Esophagus muscularis mucosa (tissue), 4 donors: ENCODE measurements around the gene TBX2. TPM values are rescaled to one million over a fixed set of nuclear protein-coding genes. Genes with fewer than 3 reads are reported as not detected.
A peak's percentile ranks its signal among the peaks of the same experiment; 100 is the strongest.
"Not testable (repeated sequence)": the region's sequence is repeated elsewhere in the genome, so short reads cannot be mapped to it uniquely, and the experiment has no call there.

Experiments
- DNase-seq: peaks from one replicate; pipeline ENCODE4 v3.0.0-alpha.2; 2017; ENCODE audit errors: extremely low spot score
- H3K27ac ChIP-seq, 4 donors: fragments of 200-600 bp; sonication (generic); replicated peaks in 1 of 4; 1 replicate in 3 of 4; 2 replicates in 1 of 4; pipeline ENCODE4 v1.5.1; 2016 to 2019; ENCODE audit warnings: mild to moderate bottlenecking in 1 of 4
- H3K27me3 ChIP-seq, 4 donors: fragments of 200-600 bp; sonication (generic); one replicate each; pipeline versions ENCODE4 v1.5.1 to v1.6.0; 2016 to 2019
- H3K36me3 ChIP-seq, 4 donors: fragments of 200-600 bp; sonication (generic); one replicate each; pipeline ENCODE4 v1.5.1; 2016 to 2019
- H3K4me1 ChIP-seq, 4 donors: fragments of 200-600 bp; sonication (generic); one replicate each; pipeline ENCODE4 v1.5.1; 2016 to 2019
- H3K4me3 ChIP-seq, 4 donors: fragments of 200-600 bp; sonication (generic); 1 replicate in 2 of 4; 2 replicates in 2 of 4; pipeline ENCODE4 v1.5.1; 2016 to 2019; ENCODE audit warnings: mild to moderate bottlenecking in 4 of 4, moderate library complexity in 1 of 4
- H3K9me3 ChIP-seq, 4 donors: fragments of 200-600 bp; sonication (generic); 1 replicate in 3 of 4; 2 replicates in 1 of 4; pipeline ENCODE4 v1.5.1; 2016 to 2019
- CTCF ChIP-seq, 3 experiments: fragments of 200-600 bp in 2 of 3; fragments of 450-650 bp in 1 of 3; sonication (generic) in 2 of 3; IDR thresholded peaks; one replicate each; pipeline ENCODE4 v1.5.1; 2017 to 2019; ENCODE audit warnings: antibody characterized with exemption in 3 of 3, mild to moderate bottlenecking in 2 of 3, moderate library complexity in 1 of 3
- EP300 ChIP-seq: sonication (generic); formaldehyde crosslinking; IDR thresholded peaks from one replicate; pipeline ENCODE4 v1.6.1; 2017; ENCODE audit warnings: antibody characterized with exemption
- POLR2A ChIP-seq: fragments of 450-650 bp; IDR thresholded peaks from one replicate; pipeline ENCODE4 v1.6.1; 2017; ENCODE audit warnings: antibody characterized with exemption, moderate library complexity, mild to moderate bottlenecking, low read depth
- POLR2AphosphoS5 ChIP-seq, 2 donors: sonication (generic); formaldehyde crosslinking; IDR thresholded peaks; one replicate each; pipeline ENCODE4 v1.6.1; 2017; ENCODE audit warnings: antibody characterized with exemption in 2 of 2
- WGBS: methylation state at CpG from one replicate; pipeline ENCODE4 v1.1.5; 2018; 5-methylcytosine and 5-hydroxymethylcytosine counted together
- intact Hi-C: fragments of 100-400 bp; cut with DNase I; formaldehyde crosslinking; loops from one replicate; pipeline ENCODE4 v1.15.1; 2023
- total RNA-seq, 4 donors: library from RNA; depleted of rRNA; stranded (reverse); fragments of >200 nt; gene quantifications; one replicate each; pipeline versions ENCODE4 v1.1.0 to v1.2.1, GENCODE V29; 2016

Gene TBX2
- total RNA-seq, 4 donors from 2014 or later = 17.9 to 42.6 (median 31.3) TPM

- Histone ChIP-seq H3K4me1 (no peaks in the 10 kb centered on the region), H3K4me3 (no peak overlapping the region), H3K27ac (no peak overlapping the region), H3K9me3 (no peaks in the 10 kb centered on the region), H3K36me3 (no peaks in the 10 kb centered on the region), H3K27me3 (peaks cover 0 to 55% (median 12%) of the 10 kb centered on the region in 4 donors)
- intact Hi-C loops = loop anchor here (10.0 kb wide), 1 partner anchor 61 kb away; no protein-coding TSS in a partner anchor
- peak; percentile 87 for DNase-seq
- 77% methylated on average over 8 of the region's 10 CpGs for WGBS
- TF ChIP-seq EP300 (no peak), CTCF (IDR thresholded peaks at IDR 0.05) (no peak), POLR2A (no peak), POLR2AphosphoS5 (IDR thresholded peaks at IDR 0.05) (no peak)
These were observed 24.5 kb downstream of the TBX2 start for GRCh38 chr17:61423967-61424649.

DNA sequence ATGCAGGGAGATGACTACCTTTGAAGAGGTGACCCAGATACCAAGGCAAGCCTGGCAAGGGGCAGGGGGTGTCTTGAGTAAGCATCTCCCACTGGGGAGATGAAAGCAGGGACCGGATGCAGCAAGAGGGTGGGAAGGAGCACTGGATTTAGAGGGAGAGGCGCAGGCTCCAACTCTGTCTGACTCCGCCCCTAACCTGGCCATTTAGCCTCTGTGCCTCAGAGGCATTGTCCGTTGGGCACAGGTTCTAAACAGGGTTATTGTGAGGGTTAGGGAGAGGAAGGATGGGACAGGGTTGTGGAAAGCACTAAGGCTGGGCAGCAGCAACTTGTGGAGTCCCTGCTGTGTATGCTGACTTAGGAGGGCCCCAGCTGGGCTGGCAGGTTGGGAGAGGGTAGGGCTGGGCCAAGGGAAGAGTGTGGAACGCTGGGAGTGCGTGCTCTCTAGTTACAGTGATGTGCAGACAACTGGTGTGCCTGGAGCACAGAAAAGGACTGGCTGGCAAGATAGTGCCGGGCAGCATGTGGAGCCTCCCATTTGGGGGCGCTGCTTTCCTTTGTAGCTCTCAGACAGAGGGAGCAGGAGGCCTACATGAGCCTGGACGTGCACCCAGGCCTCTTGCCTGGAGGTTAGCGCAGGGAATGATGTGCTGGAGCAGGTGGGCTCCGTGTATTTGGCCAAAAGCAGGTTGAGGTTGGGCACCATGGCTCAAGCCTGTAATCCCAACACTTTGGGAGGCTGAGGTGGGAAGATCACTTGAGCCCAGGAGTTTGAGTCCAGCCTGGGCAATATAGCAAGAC, 26.2 kb downstream of the TBX2 start:
- TF ChIP-seq EP300 = no peak
- H3K27me3 ChIP-seq = peaks cover 0 to 45% (median 12%) of the 10 kb centered on the region in 4 donors
- no peaks in the 10 kb centered on the region for H3K9me3 ChIP-seq
- WGBS = 52% methylated on average over 11 of the region's 11 CpGs
- no peaks in the 10 kb centered on the region for H3K4me1 ChIP-seq
- H3K36me3 ChIP-seq = no peaks in the 10 kb centered on the region
- intact Hi-C loops = loop anchor here (10.0 kb wide), 1 partner anchor 59 kb away; no protein-coding TSS in a partner anchor
- no peak overlapping the region for H3K27ac ChIP-seq
- H3K4me3 ChIP-seq = no peak overlapping the region
- peak; percentile 89 for DNase-seq

DNA sequence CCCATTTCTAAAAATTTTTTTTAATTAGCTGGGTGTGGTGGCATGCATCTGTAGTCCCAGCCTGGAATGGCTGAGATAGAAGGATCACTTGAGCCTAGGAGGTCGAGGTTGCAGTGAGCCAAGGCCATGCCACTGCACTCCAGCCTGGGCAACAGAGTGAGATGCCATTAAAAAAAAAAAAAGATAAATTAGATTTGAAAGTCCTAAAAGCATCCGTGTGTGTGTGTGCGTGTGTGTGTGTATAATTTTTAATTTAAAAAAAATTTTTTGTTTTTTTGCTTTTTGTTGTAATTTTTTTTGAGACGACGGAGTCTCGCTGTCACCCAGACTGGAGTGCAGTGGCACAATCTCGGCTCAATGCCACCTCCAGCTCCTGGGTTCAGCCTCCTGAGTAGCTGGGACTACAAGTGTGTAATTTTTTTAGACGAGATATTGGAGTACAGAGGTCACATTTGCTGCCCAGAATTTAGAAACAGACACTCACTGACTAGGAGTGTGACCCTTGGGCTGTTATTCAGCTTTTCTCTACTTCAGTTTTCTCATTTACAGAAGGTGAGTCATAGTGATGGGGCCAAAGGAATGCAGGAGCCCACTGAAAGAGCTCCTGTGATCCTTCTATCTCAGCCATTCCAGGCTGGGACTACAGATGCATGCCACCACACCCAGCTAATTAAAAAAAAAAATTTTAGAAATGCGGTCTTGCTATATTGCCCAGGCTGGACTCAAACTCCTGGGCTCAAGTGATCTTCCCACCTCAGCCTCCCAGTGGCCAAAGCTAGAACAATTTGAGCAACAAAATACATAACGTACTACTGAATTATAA, 27.1 kb downstream of the TBX2 start:
- 81% methylated on average over 10 of the region's 10 CpGs for WGBS
- no peaks in the 10 kb centered on the region for H3K9me3 ChIP-seq
- H3K27ac ChIP-seq = no peak overlapping the region
- no peaks in the 10 kb centered on the region for H3K4me1 ChIP-seq
- TF ChIP-seq CTCF (IDR thresholded peaks at IDR 0.05) (no peak), POLR2AphosphoS5 (IDR thresholded peaks at IDR 0.05) (no peak), EP300 (no peak)
- intact Hi-C loops = loop anchor here (10.0 kb wide), 1 partner anchor 58 kb away; no protein-coding TSS in a partner anchor
- H3K36me3 ChIP-seq = no peaks in the 10 kb centered on the region
- peak; percentile 53 for DNase-seq
- H3K27me3 ChIP-seq = peaks cover 0 to 40% (median 12%) of the 10 kb centered on the region in 4 donors
- no peak overlapping the region for H3K4me3 ChIP-seq

DNA sequence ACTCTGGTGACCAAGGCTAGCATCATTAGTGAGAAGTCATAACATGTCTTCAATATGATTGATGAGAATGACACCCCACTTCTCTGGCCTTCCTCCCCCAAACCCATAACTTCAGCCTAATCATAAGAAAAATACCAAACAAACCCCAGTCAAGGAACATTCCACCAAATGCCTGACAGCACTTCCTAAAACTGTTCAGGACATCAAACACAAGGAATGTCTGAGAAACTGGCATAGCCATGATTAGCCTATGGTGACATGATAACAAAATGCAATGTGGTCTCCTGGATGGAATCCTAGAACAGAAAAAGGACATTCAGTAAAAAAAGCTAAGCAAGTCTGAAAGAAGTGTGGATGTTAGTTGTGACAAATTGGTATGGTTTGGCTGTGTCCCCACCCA, 27.9 kb downstream of the TBX2 start:
- H3K9me3 ChIP-seq = no peaks in the 10 kb centered on the region
- TF ChIP-seq CTCF (IDR thresholded peaks at IDR 0.05) = no peak
- no peak for TF ChIP-seq POLR2AphosphoS5 (IDR thresholded peaks at IDR 0.05)
- H3K4me1 ChIP-seq = no peaks in the 10 kb centered on the region
- intact Hi-C loops = loop anchor here (10.0 kb wide), 1 partner anchor 57 kb away; no protein-coding TSS in a partner anchor
- DNase-seq = peak; percentile 10
- H3K27me3 ChIP-seq = peaks cover 0 to 35% (median 12%) of the 10 kb centered on the region in 4 donors
- no peaks in the 10 kb centered on the region for H3K36me3 ChIP-seq
- H3K27ac ChIP-seq = no peak overlapping the region
- no peak overlapping the region for H3K4me3 ChIP-seq

GRCh38 chr17:61429274-61429673, 29.6 kb downstream of the TBX2 start:
- DNase-seq = no peak
- Histone ChIP-seq H3K4me3 (no peak overlapping the region), H3K36me3 (no peaks in the 10 kb centered on the region), H3K4me1 (no peaks in the 10 kb centered on the region), H3K27ac (no peak overlapping the region), H3K27me3 (peaks cover 0 to 21% (median 2%) of the 10 kb centered on the region in 4 donors), H3K9me3 (no peaks in the 10 kb centered on the region)
- intact Hi-C loops = loop anchor here (10.0 kb wide), 1 partner anchor 56 kb away; no protein-coding TSS in a partner anchor
- no peak for TF ChIP-seq CTCF (IDR thresholded peaks at IDR 0.05)
- no peak for TF ChIP-seq POLR2AphosphoS5 (IDR thresholded peaks at IDR 0.05)
- no peak for TF ChIP-seq EP300
- TF ChIP-seq POLR2A = no peak
- WGBS = 55% methylated on average over 1 of the region's 1 CpG

DNA sequence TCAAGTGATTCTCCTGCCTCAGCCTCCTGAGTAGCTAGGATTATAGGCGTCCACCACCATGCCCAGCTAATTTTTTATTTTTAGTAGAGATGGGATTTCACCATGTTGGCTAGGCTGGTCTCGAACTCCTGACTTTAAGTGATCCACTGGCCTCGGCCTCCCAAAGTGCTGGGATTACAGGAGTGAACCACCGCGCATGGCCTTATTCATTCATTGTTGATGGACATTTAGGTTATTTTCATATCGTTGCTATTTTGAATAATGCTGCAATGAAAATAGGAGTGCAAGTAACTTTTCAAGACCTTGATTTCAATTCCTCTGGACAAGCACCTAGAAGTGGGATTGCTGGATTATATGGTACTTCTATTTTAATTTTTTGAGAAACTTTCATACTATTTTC, 30.2 kb downstream of the TBX2 start:
- peaks cover 0 to 15% (median 2%) of the 10 kb centered on the region in 4 donors for H3K27me3 ChIP-seq
- WGBS = 92% methylated on average over 6 of the region's 6 CpGs
- not testable (repeated sequence) for H3K4me1 ChIP-seq, H3K27ac ChIP-seq, H3K36me3 ChIP-seq, H3K9me3 ChIP-seq, H3K4me3 ChIP-seq
- peak; percentile 39 for DNase-seq
- intact Hi-C loops = loop anchor here (10.0 kb wide), 1 partner anchor 55 kb away; no protein-coding TSS in a partner anchor
